ENCODE data around the gene TBC1D9B. TPM values are rescaled to one million over a fixed set of nuclear protein-coding genes. Genes with fewer than 3 reads are reported as not detected.
"Not testable (repeated sequence)": the region's sequence is repeated elsewhere in the genome, so short reads cannot be mapped to it uniquely, and the experiment has no call there.

Gene TBC1D9B
- total RNA-seq, 1 donor from 2014 or later, result 81.0 TPM

- DNase-seq (ENCODE audit: low read depth), result no peak
These were observed 22.1 kb downstream of the TBC1D9B start for GRCh38 chr5:179885491-179886090.

GRCh38 chr5:179883163-179883562 lies 24.5 kb downstream of the TBC1D9B start:
- DNase-seq (ENCODE audit: low read depth), result no peak

- DNase-seq (ENCODE audit: low read depth), result no peak
These were observed 25.4 kb downstream of the TBC1D9B start for GRCh38 chr5:179882338-179882737.

GRCh38 chr5:179880848-179881590 lies 26.7 kb downstream of the TBC1D9B start:
- DNase-seq (ENCODE audit: low read depth), result no peak

- DNase-seq (ENCODE audit: low read depth), result no peak
These were observed 27.5 kb downstream of the TBC1D9B start for GRCh38 chr5:179880066-179880650.

GRCh38 chr5:179879690-179880010 lies 28.0 kb downstream of the TBC1D9B start:
- no peak for DNase-seq (ENCODE audit: low read depth)

GRCh38 chr5:179879003-179879689 lies 28.6 kb downstream of the TBC1D9B start:
- no peak for DNase-seq (ENCODE audit: low read depth)

GRCh38 chr5:179878222-179879002 lies 29.3 kb downstream of the TBC1D9B start:
- no peak for DNase-seq (ENCODE audit: low read depth)

- no peak for DNase-seq (ENCODE audit: low read depth)
These were observed 31.1 kb downstream of the TBC1D9B start for GRCh38 chr5:179876610-179876952.

- DNase-seq (ENCODE audit: low read depth), result no peak
These were observed 31.7 kb downstream of the TBC1D9B start for GRCh38 chr5:179875741-179876609.

- no peak for DNase-seq (ENCODE audit: low read depth)
These were observed 33.0 kb downstream of the TBC1D9B start for GRCh38 chr5:179874536-179875292.

- DNase-seq (ENCODE audit: low read depth), result no peak
These were observed 33.6 kb downstream of the TBC1D9B start for GRCh38 chr5:179874136-179874535.

GRCh38 chr5:179873588-179874110 lies 34.0 kb downstream of the TBC1D9B start:
- no peak for DNase-seq (ENCODE audit: low read depth)

GRCh38 chr5:179872828-179873575 lies 34.7 kb downstream of the TBC1D9B start:
- no peak for DNase-seq (ENCODE audit: low read depth)

GRCh38 chr5:179872055-179872827 lies 35.5 kb downstream of the TBC1D9B start:
- DNase-seq (ENCODE audit: low read depth), result no peak

GRCh38 chr5:179871533-179871932 lies 36.2 kb downstream of the TBC1D9B start:
- DNase-seq (ENCODE audit: low read depth), result not testable (repeated sequence)

GRCh38 chr5:179870952-179871351 lies 36.7 kb downstream of the TBC1D9B start:
- no peak for DNase-seq (ENCODE audit: low read depth)

GRCh38 chr5:179870403-179870903 lies 37.2 kb downstream of the TBC1D9B start:
- no peak for DNase-seq (ENCODE audit: low read depth)
